ENCODE measurements around the gene MAGIX.

Gene MAGIX

GRCh38 chrX:49189606-49190005 is 27.0 kb downstream of the MAGIX start:
- TF ChIP-seq POU2F2 (IDR thresholded peaks at IDR 0.05; ENCODE audit: low read depth, low read length) (no peak), PAX5 (IDR thresholded peaks at IDR 0.05; ENCODE audit: insufficient read depth, low read length, severe bottlenecking) (no peak), SPI1 (IDR thresholded peaks at IDR 0.05; ENCODE audit: low read depth, low read length) (no peak), POLR2AphosphoS5 (IDR thresholded peaks at IDR 0.05; ENCODE audit: low read depth, low read length) (no peak), POLR2A (IDR thresholded peaks at IDR 0.05; ENCODE audit: low read depth, low read length) (no peak), TAF1 (IDR thresholded peaks at IDR 0.05; ENCODE audit: low read depth, low read length) (no peak)
- DNase-seq (ENCODE audit: insufficient read length, low spot score), result no peak
- FAIRE-seq, result no peak

GRCh38 chrX:49190821-49191573 is 28.4 kb downstream of the MAGIX start:
- DNase-seq (ENCODE audit: insufficient read length, low spot score), result peak; percentile 66
- peak; percentile 40; the same call in 1 of the 2 replicates for TF ChIP-seq TAF1 (IDR thresholded peaks at IDR 0.05; ENCODE audit: low read depth, low read length)
- no peak for TF ChIP-seq PAX5 (IDR thresholded peaks at IDR 0.05; ENCODE audit: insufficient read depth, low read length, severe bottlenecking)
- peak; percentile 56 for TF ChIP-seq POLR2AphosphoS5 (IDR thresholded peaks at IDR 0.05; ENCODE audit: low read depth, low read length)
- no peak for TF ChIP-seq POU2F2 (IDR thresholded peaks at IDR 0.05; ENCODE audit: low read depth, low read length)
- peak; percentile 40; the same call in 1 of the 2 replicates for TF ChIP-seq POLR2A (IDR thresholded peaks at IDR 0.05; ENCODE audit: low read depth, low read length)
- no peak for TF ChIP-seq SPI1 (IDR thresholded peaks at IDR 0.05; ENCODE audit: low read depth, low read length)
- peak; percentile 100 for FAIRE-seq

- FAIRE-seq, result no peak
- DNase-seq (ENCODE audit: insufficient read length, low spot score), result no peak
- TF ChIP-seq PAX5 (IDR thresholded peaks at IDR 0.05; ENCODE audit: insufficient read depth, low read length, severe bottlenecking), result no peak
- no peak for TF ChIP-seq POLR2A (IDR thresholded peaks at IDR 0.05; ENCODE audit: low read depth, low read length)
- TF ChIP-seq TAF1 (IDR thresholded peaks at IDR 0.05; ENCODE audit: low read depth, low read length), result no peak
- TF ChIP-seq POLR2AphosphoS5 (IDR thresholded peaks at IDR 0.05; ENCODE audit: low read depth, low read length), result no peak
- TF ChIP-seq POU2F2 (IDR thresholded peaks at IDR 0.05; ENCODE audit: low read depth, low read length), result no peak
- TF ChIP-seq SPI1 (IDR thresholded peaks at IDR 0.05; ENCODE audit: low read depth, low read length), result no peak
Measured at GRCh38 chrX:49191574-49192011, 29.0 kb downstream of the MAGIX start.

- no peak for TF ChIP-seq POU2F2 (IDR thresholded peaks at IDR 0.05; ENCODE audit: low read depth, low read length)
- no peak for TF ChIP-seq PAX5 (IDR thresholded peaks at IDR 0.05; ENCODE audit: insufficient read depth, low read length, severe bottlenecking)
- TF ChIP-seq SPI1 (IDR thresholded peaks at IDR 0.05; ENCODE audit: low read depth, low read length), result no peak
- no peak for TF ChIP-seq POLR2A (IDR thresholded peaks at IDR 0.05; ENCODE audit: low read depth, low read length)
- TF ChIP-seq TAF1 (IDR thresholded peaks at IDR 0.05; ENCODE audit: low read depth, low read length), result no peak
- no peak for TF ChIP-seq POLR2AphosphoS5 (IDR thresholded peaks at IDR 0.05; ENCODE audit: low read depth, low read length)
- DNase-seq (ENCODE audit: insufficient read length, low spot score) (no peak), FAIRE-seq (peak; percentile 91)
Measured at GRCh38 chrX:49192722-49193328, 30.3 kb downstream of the MAGIX start.

- TF ChIP-seq SPI1 (IDR thresholded peaks at IDR 0.05; ENCODE audit: low read depth, low read length), result no peak
- no peak for TF ChIP-seq POLR2AphosphoS5 (IDR thresholded peaks at IDR 0.05; ENCODE audit: low read depth, low read length)
- no peak for TF ChIP-seq POLR2A (IDR thresholded peaks at IDR 0.05; ENCODE audit: low read depth, low read length)
- TF ChIP-seq TAF1 (IDR thresholded peaks at IDR 0.05; ENCODE audit: low read depth, low read length), result no peak
- TF ChIP-seq PAX5 (IDR thresholded peaks at IDR 0.05; ENCODE audit: insufficient read depth, low read length, severe bottlenecking), result no peak
- TF ChIP-seq POU2F2 (IDR thresholded peaks at IDR 0.05; ENCODE audit: low read depth, low read length), result no peak
- DNase-seq (ENCODE audit: insufficient read length, low spot score), result no peak
- no peak for FAIRE-seq
Measured at GRCh38 chrX:49193542-49193964, 31.0 kb downstream of the MAGIX start.

- FAIRE-seq (no peak), DNase-seq (ENCODE audit: insufficient read length, low spot score) (no peak)
- TF ChIP-seq POLR2A (IDR thresholded peaks at IDR 0.05; ENCODE audit: low read depth, low read length) (no peak), SPI1 (IDR thresholded peaks at IDR 0.05; ENCODE audit: low read depth, low read length) (no peak), PAX5 (IDR thresholded peaks at IDR 0.05; ENCODE audit: insufficient read depth, low read length, severe bottlenecking) (no peak), POU2F2 (IDR thresholded peaks at IDR 0.05; ENCODE audit: low read depth, low read length) (no peak), TAF1 (IDR thresholded peaks at IDR 0.05; ENCODE audit: low read depth, low read length) (no peak), POLR2AphosphoS5 (IDR thresholded peaks at IDR 0.05; ENCODE audit: low read depth, low read length) (no peak)
Measured at GRCh38 chrX:49197543-49198087, 35.1 kb downstream of the MAGIX start.

- no peak for DNase-seq (ENCODE audit: insufficient read length, low spot score)
- no peak for TF ChIP-seq SPI1 (IDR thresholded peaks at IDR 0.05; ENCODE audit: low read depth, low read length)
- TF ChIP-seq POLR2A (IDR thresholded peaks at IDR 0.05; ENCODE audit: low read depth, low read length), result no peak
- TF ChIP-seq POLR2AphosphoS5 (IDR thresholded peaks at IDR 0.05; ENCODE audit: low read depth, low read length), result no peak
- no peak for TF ChIP-seq TAF1 (IDR thresholded peaks at IDR 0.05; ENCODE audit: low read depth, low read length)
- no peak for TF ChIP-seq PAX5 (IDR thresholded peaks at IDR 0.05; ENCODE audit: insufficient read depth, low read length, severe bottlenecking)
- TF ChIP-seq POU2F2 (IDR thresholded peaks at IDR 0.05; ENCODE audit: low read depth, low read length), result no peak
- FAIRE-seq, result peak; percentile 81
Measured at GRCh38 chrX:49198540-49199314, 36.2 kb downstream of the MAGIX start.

GRCh38 chrX:49199315-49199595 is 36.7 kb downstream of the MAGIX start:
- FAIRE-seq (no peak), DNase-seq (ENCODE audit: insufficient read length, low spot score) (no peak)
- no peak for TF ChIP-seq POU2F2 (IDR thresholded peaks at IDR 0.05; ENCODE audit: low read depth, low read length)
- TF ChIP-seq POLR2A (IDR thresholded peaks at IDR 0.05; ENCODE audit: low read depth, low read length), result no peak
- TF ChIP-seq POLR2AphosphoS5 (IDR thresholded peaks at IDR 0.05; ENCODE audit: low read depth, low read length), result no peak
- no peak for TF ChIP-seq PAX5 (IDR thresholded peaks at IDR 0.05; ENCODE audit: insufficient read depth, low read length, severe bottlenecking)
- no peak for TF ChIP-seq TAF1 (IDR thresholded peaks at IDR 0.05; ENCODE audit: low read depth, low read length)
- no peak for TF ChIP-seq SPI1 (IDR thresholded peaks at IDR 0.05; ENCODE audit: low read depth, low read length)
